ENCODE measurements around the gene ARID1B. TPM values are rescaled to one million over a fixed set of nuclear protein-coding genes. Genes with fewer than 3 reads are reported as not detected.

ARID1B gene
- total RNA-seq, 2 experiments from 2014 or later, result 90.1 to 164 TPM

- H3K9me2 ChIP-seq (ENCODE audit: insufficient read depth, low read length), result no peaks in the 10 kb centered on the region
- intact Hi-C loops (cut with micrococcal nuclease; ENCODE audit: unreplicated experiment), result no loop called here
- no peaks in the 10 kb centered on the region for H3K4me1 ChIP-seq (ENCODE audit: insufficient read depth, low read length, poor library complexity, severe bottlenecking)
- H3K4me3 ChIP-seq (ENCODE audit: low read depth, low read length, poor library complexity, severe bottlenecking), result no peak overlapping the region
- no peak overlapping the region for H3K4me2 ChIP-seq (ENCODE audit: low read length)
- no peak overlapping the region for H3K27ac ChIP-seq (ENCODE audit: low read depth, low read length, poor library complexity, severe bottlenecking)
- H4K20me1 ChIP-seq (ENCODE audit: insufficient read depth, low read length), result no peaks in the 10 kb centered on the region
- H3K79me2 ChIP-seq (ENCODE audit: insufficient read depth, low read depth, low read length), result no peaks in the 10 kb centered on the region
- ChIA-PET CTCF (ENCODE audit: unreplicated experiment) (no interaction called here), POLR2A (no interaction called here)
- no peaks in the 10 kb centered on the region for H3K9me3 ChIP-seq (ENCODE audit: low read length)
- peaks cover 55% of the 10 kb centered on the region for H3K36me3 ChIP-seq (ENCODE audit: insufficient read depth, low read length)
- H2AFZ ChIP-seq (ENCODE audit: low read length), result no peak overlapping the region
- TF ChIP-seq EZH2phosphoT487 (IDR thresholded peaks at IDR 0.05; ENCODE audit: borderline replicate concordance, low read depth, low read length) (no peak), CTCF (conservative IDR thresholded peaks at IDR 0.05; ENCODE audit: low read length) (no peak)
- DNase-seq (ENCODE audit: low spot score), result no peak
- BruUV-seq (replicated peaks), result no TSS peak
Measured at GRCh38 chr6:157207521-157208076, 430.4 kb downstream of the ARID1B start.

- CTCF ChIA-PET (ENCODE audit: unreplicated experiment), result no interaction called here
Measured at GRCh38 chr6:157209865-157210530, 432.8 kb downstream of the ARID1B start.

More at GRCh38 chr6:157209865-157210530, 432.8 kb downstream of the ARID1B start:
- POLR2A ChIA-PET, result no interaction called here
- Histone ChIP-seq H3K9me2 (ENCODE audit: insufficient read depth, low read length) (no peaks in the 10 kb centered on the region), H3K36me3 (ENCODE audit: insufficient read depth, low read length) (peaks cover 35% of the 10 kb centered on the region), H3K27ac (ENCODE audit: low read depth, low read length, poor library complexity, severe bottlenecking) (no peak overlapping the region), H4K20me1 (ENCODE audit: insufficient read depth, low read length) (no peaks in the 10 kb centered on the region), H3K4me3 (ENCODE audit: low read depth, low read length, poor library complexity, severe bottlenecking) (no peak overlapping the region), H3K9me3 (ENCODE audit: low read length) (no peaks in the 10 kb centered on the region), H2AFZ (ENCODE audit: low read length) (no peak overlapping the region), H3K4me2 (ENCODE audit: low read length) (no peak overlapping the region), H3K4me1 (ENCODE audit: insufficient read depth, low read length, poor library complexity, severe bottlenecking) (no peaks in the 10 kb centered on the region), H3K79me2 (ENCODE audit: insufficient read depth, low read depth, low read length) (no peaks in the 10 kb centered on the region)
- BruUV-seq (replicated peaks), result no TSS peak
- TF ChIP-seq CTCF (conservative IDR thresholded peaks at IDR 0.05; ENCODE audit: low read length), result no peak
- no peak for TF ChIP-seq EZH2phosphoT487 (IDR thresholded peaks at IDR 0.05; ENCODE audit: borderline replicate concordance, low read depth, low read length)
- intact Hi-C loops (cut with micrococcal nuclease; ENCODE audit: unreplicated experiment), result no loop called here
- DNase-seq (ENCODE audit: low spot score), result no peak

All from OCI-LY7 (cell line).